ENCODE results near the gene GAPVD1.
A peak's percentile ranks its signal among the peaks of the same experiment; 100 is the strongest.
"Not testable (repeated sequence)": the region's sequence is repeated elsewhere in the genome, so short reads cannot be mapped to it uniquely, and the experiment has no call there.

Gene GAPVD1

DNA sequence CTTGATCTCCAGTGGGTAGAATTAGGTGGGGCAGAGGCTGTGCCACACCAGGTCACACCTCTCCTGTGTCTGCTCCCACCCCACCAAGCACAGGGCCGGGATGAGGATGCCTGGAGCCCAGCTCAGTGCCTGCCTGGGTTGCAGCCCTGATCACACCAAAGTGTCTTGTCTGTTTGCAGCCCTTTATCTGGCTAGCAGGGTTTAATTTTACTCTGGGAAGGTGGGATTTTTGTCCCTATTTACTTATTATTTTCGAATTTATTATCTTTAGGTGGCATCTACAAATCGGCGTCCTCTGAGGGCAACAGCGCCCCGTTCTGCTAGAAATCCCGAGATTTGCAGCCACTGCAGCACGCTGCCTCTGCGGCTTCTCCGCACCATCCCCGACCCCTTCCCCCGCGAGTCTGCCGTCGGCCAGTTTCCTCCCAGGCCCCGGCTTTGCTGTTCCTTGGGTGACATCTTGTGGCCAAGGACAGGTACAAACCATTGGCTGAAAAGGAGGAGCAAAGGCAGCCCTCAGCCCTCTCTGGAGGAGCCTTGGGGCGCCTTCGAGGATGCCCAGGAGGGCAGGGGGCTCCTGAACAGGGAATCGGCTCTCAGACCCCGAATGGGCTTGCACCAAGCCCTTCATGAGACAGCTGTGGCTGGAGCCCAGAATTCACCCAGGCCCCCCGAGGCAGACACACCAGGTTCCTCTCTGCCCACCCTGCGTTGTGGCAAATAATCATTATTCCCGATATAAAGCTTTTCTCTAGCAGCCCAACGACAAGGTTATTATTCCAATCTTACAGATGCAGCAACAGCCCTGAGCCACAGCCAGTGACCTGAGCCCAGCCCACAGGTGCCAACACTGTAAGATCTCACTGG is 113.0 kb downstream of the GAPVD1 start:
- DNase-seq = peak; percentile 70

- no peak for DNase-seq
Observed at GRCh38 chr9:125375820-125376219, 114.2 kb downstream of the GAPVD1 start.

- DNase-seq = no peak
Observed at GRCh38 chr9:125376261-125377226, 114.9 kb downstream of the GAPVD1 start.

GRCh38 chr9:125377584-125378250 is 116.1 kb downstream of the GAPVD1 start:
- no peak for DNase-seq

DNA sequence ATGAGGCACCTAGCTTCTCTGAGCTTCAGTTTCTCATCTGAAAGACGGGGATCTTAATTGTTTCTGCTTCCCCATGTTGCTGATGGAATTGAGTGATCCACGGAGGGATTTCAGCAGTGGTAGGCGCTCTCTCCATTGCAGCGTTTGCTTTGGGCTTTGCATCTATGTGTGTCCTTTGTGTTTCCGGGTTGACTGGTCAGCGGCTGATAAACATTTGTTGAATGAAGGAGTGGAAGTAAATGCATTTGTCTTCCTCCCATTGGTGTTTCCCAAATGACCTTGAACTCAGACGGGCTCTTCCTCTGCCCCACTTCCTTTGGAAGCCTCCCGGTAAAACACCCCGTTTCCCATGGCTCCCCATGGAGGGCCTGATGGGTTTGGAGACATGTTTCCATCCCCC is 117.2 kb downstream of the GAPVD1 start:
- no peak for DNase-seq

DNA sequence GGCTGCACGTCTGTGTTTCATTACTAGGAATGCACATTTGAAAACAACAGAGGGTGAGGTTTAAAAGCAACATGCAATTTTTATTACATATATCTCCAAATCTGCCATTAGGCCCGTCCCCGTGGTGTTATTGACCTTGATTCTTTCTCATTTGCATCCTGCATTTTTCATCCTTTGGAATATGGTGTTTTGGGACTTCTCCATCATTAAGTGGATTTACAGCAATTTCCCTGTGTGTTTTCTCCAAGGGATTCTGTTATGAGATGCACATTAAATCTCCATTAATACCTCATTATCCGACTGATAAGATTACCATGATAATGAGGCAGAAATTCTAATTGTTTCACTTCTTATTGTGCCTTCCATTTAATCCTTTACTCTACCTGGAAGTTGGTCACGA is 117.6 kb downstream of the GAPVD1 start:
- DNase-seq = no peak

GRCh38 chr9:125380406-125380805 is 118.8 kb downstream of the GAPVD1 start:
- no peak for DNase-seq

- no peak for DNase-seq
Observed at GRCh38 chr9:125387861-125388524, 126.4 kb downstream of the GAPVD1 start.

DNA sequence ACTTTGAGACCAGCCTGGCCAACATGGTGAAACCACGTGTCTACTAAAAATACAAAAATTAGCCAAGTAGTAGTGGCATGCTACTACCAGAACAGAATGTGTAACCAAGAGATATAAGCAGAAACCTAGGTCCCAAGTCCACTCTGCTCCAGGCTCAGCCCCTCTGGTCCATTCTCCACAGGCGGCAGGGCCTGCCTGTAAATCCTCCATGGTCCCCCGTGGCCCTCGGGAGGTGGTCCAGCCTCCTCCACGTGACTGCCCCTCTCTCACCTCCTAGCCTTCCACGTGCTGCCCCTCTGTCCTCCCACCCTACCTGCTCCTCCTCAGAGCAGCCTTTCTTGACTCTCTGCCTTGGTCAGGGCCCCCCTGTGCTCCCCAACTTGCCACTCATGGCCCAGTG is 127.4 kb downstream of the GAPVD1 start:
- no peak for DNase-seq

- DNase-seq = no peak
Observed at GRCh38 chr9:125391704-125392103, 130.1 kb downstream of the GAPVD1 start.

GRCh38 chr9:125393426-125393825 is 131.8 kb downstream of the GAPVD1 start:
- no peak for DNase-seq

DNA sequence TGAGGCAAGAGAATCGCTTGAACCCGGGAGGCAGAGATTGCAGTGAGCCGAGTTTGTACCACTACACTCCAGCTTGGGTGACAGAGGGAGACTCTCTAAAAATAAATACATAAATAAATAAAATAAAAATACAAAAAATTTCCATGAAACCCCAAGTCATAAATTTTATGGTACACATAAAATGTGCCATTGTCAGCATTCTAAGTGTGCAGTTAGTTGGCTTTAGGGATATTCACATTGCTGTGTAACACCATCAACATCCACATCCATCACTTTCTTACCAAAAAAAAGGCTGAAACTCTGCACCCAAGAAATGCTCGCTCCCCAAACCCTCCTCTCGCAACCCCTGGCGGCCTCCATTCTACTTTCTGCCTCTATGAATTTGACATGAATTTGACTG is 135.2 kb downstream of the GAPVD1 start:
- no peak for DNase-seq

DNA sequence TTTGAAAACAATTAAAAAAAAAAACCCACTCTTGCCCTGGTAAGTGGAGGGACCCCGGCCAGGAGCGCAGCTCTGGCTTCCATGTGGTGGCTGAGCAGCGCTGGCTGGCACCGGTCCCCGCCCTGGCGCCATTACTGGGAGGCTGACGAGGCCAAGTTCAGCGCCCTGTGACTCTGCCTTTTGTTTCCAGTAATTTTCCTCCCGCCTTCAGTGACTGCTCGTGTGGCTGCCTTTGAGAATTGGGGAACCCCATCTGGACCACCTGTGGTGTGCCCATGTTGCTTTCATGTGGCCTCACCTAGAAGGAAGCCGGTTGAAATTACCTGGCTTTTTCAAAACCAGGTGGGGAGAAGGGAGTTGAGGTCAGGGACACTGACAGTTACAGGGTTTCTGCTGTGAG is 136.1 kb downstream of the GAPVD1 start:
- DNase-seq = no peak

DNA sequence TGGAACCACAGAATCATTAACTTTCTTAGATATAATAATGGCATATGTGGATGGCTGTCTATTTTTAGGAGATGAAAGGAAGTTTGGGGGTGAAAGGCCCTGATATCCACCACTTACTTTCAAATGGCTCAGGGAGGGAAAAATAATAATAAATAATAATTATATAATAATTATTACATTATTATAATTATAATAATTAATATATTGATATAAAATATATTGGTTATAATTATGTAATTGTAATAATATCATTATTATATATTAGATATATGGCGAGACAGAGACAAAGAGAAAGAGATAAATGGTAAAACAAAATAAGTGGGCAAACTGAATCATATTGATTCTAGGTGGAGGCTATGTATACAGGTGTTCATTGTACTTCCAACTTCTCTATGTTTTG is 136.6 kb downstream of the GAPVD1 start:
- no peak for DNase-seq

GRCh38 chr9:125399165-125399564 is 137.5 kb downstream of the GAPVD1 start:
- no peak for DNase-seq

DNA sequence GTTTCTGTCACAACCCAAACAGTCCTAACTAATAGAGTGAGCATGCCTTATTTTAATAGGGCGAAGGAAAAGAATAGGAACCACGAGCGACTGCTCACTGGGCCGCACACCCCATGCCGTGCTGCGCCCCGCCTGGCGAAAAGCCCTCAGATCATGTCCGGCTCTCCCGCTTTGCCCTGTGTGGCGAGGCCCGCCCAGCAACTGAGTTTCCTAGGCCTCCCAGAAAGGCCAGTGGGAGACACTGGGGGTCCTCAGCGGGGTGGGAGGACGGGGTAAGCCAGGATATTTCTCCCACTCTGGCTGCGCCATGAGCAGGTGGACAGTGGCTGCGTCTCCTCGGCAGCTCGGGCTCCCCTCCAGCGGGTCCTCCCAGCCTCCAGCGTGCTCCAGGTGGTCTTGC is 138.0 kb downstream of the GAPVD1 start:
- no peak for DNase-seq

- DNase-seq = not testable (repeated sequence)
Observed at GRCh38 chr9:125400232-125400631, 138.6 kb downstream of the GAPVD1 start.

DNA sequence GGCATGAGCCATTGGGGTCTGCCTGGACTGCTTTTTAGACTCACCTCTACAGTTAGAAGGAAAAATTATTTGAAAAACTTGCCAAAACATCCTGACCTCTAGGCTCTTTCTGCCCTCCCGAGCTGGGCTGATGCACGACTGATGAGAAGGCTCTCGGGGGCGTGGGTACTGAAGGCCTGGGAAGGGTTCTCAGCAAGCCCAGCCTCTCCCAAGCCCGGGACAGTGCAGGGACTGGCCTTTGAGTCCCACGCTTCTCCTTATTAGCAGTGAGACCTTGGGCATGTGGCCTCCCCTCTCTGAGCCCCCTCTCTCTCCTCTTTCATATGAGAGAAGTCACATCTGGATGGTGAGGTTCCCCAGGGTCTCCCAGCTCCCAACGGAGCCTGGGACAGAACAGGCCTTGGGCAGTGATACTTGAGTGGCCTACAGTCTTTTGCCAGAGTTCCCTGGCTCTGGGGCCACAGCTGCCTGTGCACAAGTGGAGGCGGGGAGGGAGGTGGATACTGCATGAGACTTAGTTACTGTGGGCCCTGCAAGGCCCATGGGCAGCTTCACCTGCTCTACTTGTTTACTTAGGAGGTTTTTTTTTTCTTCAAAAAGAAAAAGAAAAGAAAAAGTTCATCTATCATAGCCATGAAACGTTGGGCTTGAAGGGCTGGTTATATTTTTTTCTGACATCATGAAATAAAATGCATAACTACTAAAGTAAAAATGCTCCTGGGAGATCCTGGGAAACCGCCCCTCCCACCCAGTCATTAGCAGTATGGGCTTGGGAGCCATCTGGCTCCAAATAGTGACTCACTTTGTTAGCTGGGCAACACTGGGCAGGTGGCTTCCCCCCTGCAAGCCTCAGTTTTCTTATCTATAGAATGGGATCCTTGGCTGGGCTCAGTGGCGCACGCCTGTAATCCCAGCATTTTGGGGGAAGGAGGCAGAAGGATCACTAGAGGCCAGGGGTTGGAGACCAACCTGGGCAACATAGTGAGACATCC is 139.4 kb downstream of the GAPVD1 start:
- DNase-seq = no peak

DNA sequence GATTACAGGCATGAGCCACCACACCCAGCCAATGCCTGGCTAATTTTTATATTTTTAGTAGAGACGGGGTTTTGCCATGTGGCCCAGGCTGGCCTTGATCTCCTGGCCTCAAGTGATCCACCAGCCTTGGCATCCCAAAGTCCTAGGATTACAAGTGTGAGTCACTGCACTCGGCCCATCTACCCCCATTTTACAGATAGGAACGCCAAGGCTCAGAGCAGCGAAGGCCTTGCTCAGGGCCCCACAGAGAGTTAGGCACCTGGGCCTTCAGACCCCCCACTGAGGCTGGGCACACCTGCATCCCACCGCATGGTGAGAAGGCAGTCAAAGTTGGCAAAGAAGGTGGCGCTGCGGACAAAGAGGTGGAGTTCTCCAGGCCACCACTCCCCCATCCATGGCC is 143.1 kb downstream of the GAPVD1 start:
- DNase-seq = no peak

DNA sequence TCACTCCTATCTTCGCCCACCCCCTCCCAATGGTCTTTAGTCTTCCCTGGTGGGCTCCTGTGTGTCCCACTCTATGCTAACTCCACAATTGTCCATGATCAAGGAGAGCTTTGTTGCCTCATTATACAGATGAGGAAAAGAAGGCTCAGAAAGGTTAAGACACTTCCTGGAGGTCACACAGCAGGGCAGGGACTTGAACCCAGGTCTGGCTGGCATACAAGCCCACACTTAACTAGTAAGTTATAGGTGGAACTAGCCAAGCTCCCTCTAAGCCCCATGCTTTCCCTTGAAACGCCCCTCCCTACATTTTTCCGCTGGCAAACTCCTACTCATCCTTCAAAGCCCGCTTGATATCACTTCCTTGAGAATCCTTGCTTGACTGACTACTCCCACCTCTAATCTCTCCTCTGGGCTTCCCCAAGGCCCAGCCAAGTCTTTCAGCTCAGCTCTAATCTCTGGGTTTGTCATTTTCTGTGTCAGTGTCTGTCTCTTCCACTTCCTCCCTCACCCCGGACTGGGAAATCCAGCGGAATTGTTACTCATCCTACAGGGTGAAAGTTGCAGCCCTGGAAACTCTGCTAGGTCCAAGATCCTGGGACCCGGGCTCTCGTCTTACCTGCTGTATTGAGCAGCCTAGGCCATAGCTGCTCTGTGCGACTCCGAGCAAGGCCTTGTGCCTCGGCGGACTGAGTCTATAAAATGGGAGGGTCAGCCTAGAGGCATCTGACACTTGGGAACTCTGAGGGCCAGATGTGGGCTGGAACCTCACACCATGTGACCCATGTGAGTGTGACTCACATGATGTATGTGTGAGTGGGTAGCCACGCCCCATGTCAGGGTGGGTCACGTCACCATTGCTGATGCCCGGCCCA is 144.5 kb downstream of the GAPVD1 start:
- no peak for DNase-seq

GRCh38 chr9:125406810-125407087 is 145.1 kb downstream of the GAPVD1 start:
- no peak for DNase-seq

Data from CD4-positive, alpha-beta T cell treated with Interleukin-15 for 1 hour (primary cell).